Middle frontal gyrus (tissue), 1 donor: ENCODE data around the gene WDR11.

Experiments used
- DNase-seq: peaks from one replicate; pipeline ENCODE4 v3.0.0-alpha.2; 2015; ENCODE audit warnings: low spot score; ENCODE audit errors: extremely low spot score

Gene WDR11

GRCh38 chr10:120945182-120945581 lies 94.0 kb downstream of the WDR11 start:
- DNase-seq, result no peak

GRCh38 chr10:120945801-120946302 lies 94.7 kb downstream of the WDR11 start:
- peak; percentile 72 for DNase-seq

- DNase-seq, result no peak
Measured at GRCh38 chr10:120946497-120946896, 95.3 kb downstream of the WDR11 start.

- DNase-seq, result peak; percentile 74
Measured at GRCh38 chr10:120948889-120949608, 97.9 kb downstream of the WDR11 start.

GRCh38 chr10:120949609-120950031 lies 98.5 kb downstream of the WDR11 start:
- DNase-seq, result no peak

GRCh38 chr10:120950051-120950561 lies 98.9 kb downstream of the WDR11 start:
- DNase-seq, result no peak

- DNase-seq, result no peak
Measured at GRCh38 chr10:120951288-120951687, 100.1 kb downstream of the WDR11 start.

GRCh38 chr10:120953897-120954296 lies 102.7 kb downstream of the WDR11 start:
- DNase-seq, result no peak
